COLO668 (cell line): ENCODE data around the gene ZNF628.
"Not testable (repeated sequence)": the region's sequence is repeated elsewhere in the genome, so short reads cannot be mapped to it uniquely, and the experiment has no call there.

ENCODE experiments used
- DNase-seq: peaks from one replicate; lab custom pipeline; 2025; ENCODE audit not compliant: unreplicated experiment; lab: John Stamatoyannopoulos, UW

The ZNF628 gene

GRCh38 chr19:55495646-55496349 lies 19.4 kb downstream of the ZNF628 start:
- DNase-seq: no peak

DNA sequence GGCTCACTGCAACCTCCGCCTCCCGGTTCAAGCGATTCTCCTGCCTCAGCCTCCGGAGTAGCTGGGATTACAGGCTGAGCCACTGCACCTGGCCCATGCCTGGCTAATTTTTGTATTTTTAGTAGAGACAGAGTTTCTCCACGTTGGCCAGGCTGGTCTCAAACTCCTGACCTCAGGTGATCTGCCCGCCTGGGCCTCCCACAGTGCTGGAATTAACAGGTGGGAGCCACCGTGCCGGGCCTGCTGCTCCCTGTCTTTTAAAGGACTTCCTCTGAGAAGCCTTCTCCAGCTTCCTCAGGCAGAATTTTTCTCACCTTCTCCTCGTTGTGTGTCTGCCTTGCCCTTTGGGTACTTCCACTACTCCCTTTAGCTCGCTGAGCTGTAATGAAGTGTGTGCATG lies 20.4 kb downstream of the ZNF628 start:
- not testable (repeated sequence) for DNase-seq

- no peak for DNase-seq
Observed at GRCh38 chr19:55497763-55498162, 21.3 kb downstream of the ZNF628 start.

- DNase-seq: no peak
Observed at GRCh38 chr19:55498246-55498840, 21.9 kb downstream of the ZNF628 start.

DNA sequence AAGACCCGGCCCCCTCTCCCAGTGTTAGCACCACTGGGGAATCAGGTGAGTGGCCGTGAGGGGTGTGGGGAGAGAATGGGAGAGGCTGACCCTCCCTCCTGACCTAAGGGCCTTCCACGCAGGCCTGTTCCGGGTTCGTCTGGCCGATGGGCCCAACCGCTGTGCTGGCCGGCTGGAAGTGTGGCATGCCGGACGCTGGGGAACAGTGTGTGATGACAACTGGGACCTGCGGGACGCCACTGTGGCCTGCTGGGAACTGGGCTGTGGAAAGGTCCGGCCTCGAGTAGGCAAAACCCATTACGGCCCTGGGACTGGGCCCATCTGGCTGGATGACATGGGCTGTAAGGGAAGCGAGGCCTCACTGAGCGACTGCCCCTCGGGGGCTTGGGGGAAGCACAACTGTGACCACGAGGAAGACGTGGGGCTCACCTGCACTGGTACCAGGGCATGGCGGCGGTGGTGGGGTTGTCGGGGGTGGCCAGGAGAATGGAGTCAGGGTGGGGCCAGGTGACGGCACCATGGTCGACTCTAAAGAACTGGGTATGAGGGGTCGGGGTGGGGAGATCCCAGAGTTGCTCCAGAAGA lies 24.0 kb downstream of the ZNF628 start:
- no peak for DNase-seq

DNA sequence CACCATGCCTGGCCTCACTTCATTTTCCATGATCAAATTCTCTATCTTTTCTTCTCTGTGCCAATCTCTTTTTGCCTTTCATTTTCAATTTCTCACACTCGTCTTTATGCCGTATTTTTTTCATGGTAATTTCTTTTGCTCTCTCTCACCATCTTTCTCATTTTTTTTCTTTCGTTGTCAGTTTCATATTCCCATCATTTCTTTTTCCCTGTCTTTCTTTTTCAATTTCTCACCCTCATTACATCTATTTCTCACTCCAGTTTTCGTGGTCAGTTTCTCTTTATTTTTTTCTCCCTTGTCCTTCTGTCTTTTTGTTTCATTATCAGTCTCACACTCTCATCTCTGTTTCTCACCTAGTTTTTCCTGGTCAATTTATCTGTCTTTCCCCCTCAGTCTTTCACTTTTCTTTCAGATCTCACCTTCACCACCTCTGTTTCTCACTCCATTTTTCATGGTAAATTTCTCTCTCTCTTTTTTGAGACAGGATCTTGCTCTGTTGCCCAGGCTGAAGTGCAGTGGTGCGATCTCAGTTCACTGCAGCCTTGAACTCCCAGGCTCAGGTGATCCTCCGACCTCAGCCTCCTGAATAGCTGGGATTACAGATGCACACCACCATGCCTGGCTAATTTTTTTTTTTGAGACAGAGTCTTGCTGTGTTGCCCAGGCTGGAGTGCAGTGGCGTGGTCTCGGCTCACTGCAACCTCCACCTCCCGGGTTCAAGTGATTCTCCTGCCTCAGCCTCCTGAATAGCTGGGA lies 26.0 kb downstream of the ZNF628 start:
- no peak for DNase-seq

GRCh38 chr19:55503157-55503501 lies 26.7 kb downstream of the ZNF628 start:
- no peak for DNase-seq

GRCh38 chr19:55503502-55504251 lies 27.3 kb downstream of the ZNF628 start:
- DNase-seq: peak; percentile 74

- no peak for DNase-seq
Observed at GRCh38 chr19:55504252-55504603, 27.8 kb downstream of the ZNF628 start.

DNA sequence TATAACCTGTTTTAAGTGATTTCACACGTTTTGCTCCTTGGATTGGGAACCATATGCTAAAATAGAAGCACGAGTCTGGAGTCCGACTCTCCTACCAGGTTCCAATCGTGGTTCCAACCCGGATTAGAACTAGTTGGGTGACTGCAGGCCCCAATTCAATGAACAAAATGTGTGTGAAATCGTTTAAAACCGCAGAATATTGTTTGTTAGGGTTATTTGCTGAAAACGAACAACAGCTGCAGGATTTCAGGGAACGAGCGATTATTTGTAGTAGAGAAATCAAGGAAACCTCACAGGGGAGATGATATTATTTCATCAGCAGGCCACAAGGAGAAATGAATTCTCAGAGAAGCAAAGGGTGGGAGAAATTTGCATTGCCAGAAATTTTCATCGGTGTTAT lies 28.6 kb downstream of the ZNF628 start:
- DNase-seq: no peak

DNA sequence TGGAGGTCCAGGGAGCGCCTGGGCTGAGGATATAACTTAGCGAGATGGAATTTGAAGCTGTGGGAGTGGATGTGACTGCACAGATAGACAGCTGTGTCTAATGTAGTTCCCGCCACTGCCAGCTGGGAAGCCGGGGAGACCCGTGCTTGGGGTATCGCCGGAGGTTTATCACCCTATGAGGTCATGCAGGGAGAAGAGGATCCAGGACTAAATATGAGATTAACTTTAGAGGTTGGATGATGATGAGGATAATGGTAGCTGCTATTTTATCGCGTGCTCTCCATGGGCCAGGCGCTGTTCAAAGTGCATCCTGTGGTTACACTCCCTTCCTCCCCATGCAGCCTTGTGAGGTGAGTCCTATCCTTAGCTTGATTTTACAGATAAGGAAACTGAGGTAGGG lies 31.7 kb downstream of the ZNF628 start:
- no peak for DNase-seq

- peak; percentile 89 for DNase-seq
Observed at GRCh38 chr19:55516878-55517620, 40.6 kb downstream of the ZNF628 start.

GRCh38 chr19:55519451-55520311 lies 43.3 kb downstream of the ZNF628 start:
- no peak for DNase-seq

GRCh38 chr19:55520691-55521292 lies 44.4 kb downstream of the ZNF628 start:
- no peak for DNase-seq

- DNase-seq: no peak
Observed at GRCh38 chr19:55525289-55526101, 49.1 kb downstream of the ZNF628 start.

DNA sequence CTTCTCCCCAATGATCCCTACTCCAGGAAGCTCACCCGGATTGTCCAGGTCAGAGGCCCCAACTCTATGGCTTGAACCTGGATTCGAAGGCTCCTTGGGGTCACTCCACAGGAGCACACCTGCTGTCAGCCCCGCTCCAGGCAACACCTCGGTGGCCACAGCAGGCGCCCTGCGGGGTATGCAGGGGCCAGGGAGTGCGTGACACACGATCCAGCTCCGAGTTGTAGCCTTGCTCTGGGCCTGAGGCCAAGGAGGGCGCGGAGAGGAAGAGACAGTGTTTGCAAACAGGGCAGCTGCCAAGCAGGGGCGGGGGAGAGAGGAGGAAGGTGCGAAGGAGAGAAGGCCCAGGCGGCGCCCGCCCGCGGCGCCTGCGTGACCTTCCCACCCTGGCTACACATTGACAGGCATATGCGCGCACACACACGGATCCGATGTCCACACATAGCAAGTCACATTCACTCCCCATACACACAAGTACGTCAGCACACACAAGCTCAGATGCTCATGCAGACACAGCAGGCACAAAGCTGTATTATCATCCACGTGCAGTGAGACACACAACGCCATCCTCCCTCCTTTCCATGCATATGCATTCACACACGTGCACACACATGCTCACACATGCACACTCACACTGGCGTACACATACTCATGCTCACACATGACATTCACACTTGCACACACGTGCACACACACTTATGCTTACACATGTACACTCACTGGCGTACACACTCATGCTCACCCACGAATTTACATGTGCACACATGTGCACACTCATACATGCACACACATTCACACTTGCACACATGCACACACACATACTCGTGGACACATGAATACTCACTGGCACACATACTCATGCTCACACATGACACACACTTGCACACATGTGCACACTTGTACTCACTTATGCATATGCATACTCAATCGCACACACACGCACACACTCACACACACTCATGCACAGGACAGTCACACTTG lies 50.1 kb downstream of the ZNF628 start:
- DNase-seq: peak; percentile 84
